CD4-positive, alpha-beta T cell treated with Interferon gamma for 1 hour (primary cell): ENCODE results near the gene HACD2.

Experiments
- DNase-seq: peaks from one replicate; pipeline ENCODE4 v3.0.0-alpha.2; 2020

Gene HACD2

GRCh38 chr3:123442908-123443307 is 141.9 kb downstream of the HACD2 start:
- no peak for DNase-seq

GRCh38 chr3:123442125-123442524 is 142.7 kb downstream of the HACD2 start:
- no peak for DNase-seq
